ENCODE data around the gene AMN. TPM values are rescaled to one million over a fixed set of nuclear protein-coding genes. Genes with fewer than 3 reads are reported as not detected.

Gene AMN
- total RNA-seq, 1 donor from 2014 or later, result 0.23 TPM

- DNase-seq (ENCODE audit: extremely low read depth, low read depth, low spot score), result no peak
Observed at GRCh38 chr14:102898776-102899515, 23.5 kb upstream of the AMN start.

- no peak for DNase-seq (ENCODE audit: extremely low read depth, low read depth, low spot score)
Observed at GRCh38 chr14:102899516-102899900, 23.0 kb upstream of the AMN start.

- DNase-seq (ENCODE audit: extremely low read depth, low read depth, low spot score), result no peak
Observed at GRCh38 chr14:102900631-102901571, 21.6 kb upstream of the AMN start.

GRCh38 chr14:102901633-102902032 is 20.8 kb upstream of the AMN start:
- DNase-seq (ENCODE audit: extremely low read depth, low read depth, low spot score), result no peak

GRCh38 chr14:102902086-102902485 is 20.4 kb upstream of the AMN start:
- no peak for DNase-seq (ENCODE audit: extremely low read depth, low read depth, low spot score)

GRCh38 chr14:102902523-102903247 is 19.8 kb upstream of the AMN start:
- DNase-seq (ENCODE audit: extremely low read depth, low read depth, low spot score), result no peak

- DNase-seq (ENCODE audit: extremely low read depth, low read depth, low spot score), result no peak
Observed at GRCh38 chr14:102903248-102903888, 19.1 kb upstream of the AMN start.

GRCh38 chr14:102903889-102904512 is 18.5 kb upstream of the AMN start:
- no peak for DNase-seq (ENCODE audit: extremely low read depth, low read depth, low spot score)

- no peak for DNase-seq (ENCODE audit: extremely low read depth, low read depth, low spot score)
Observed at GRCh38 chr14:102905116-102906108, 17.1 kb upstream of the AMN start.

GRCh38 chr14:102906616-102907302 is 15.7 kb upstream of the AMN start:
- no peak for DNase-seq (ENCODE audit: extremely low read depth, low read depth, low spot score)

GRCh38 chr14:102907303-102907844 is 15.1 kb upstream of the AMN start:
- DNase-seq (ENCODE audit: extremely low read depth, low read depth, low spot score), result no peak

- DNase-seq (ENCODE audit: extremely low read depth, low read depth, low spot score), result no peak
Observed at GRCh38 chr14:102907980-102908730, 14.3 kb upstream of the AMN start.

- DNase-seq (ENCODE audit: extremely low read depth, low read depth, low spot score), result no peak
Observed at GRCh38 chr14:102908766-102909455, 13.6 kb upstream of the AMN start.

GRCh38 chr14:102909462-102909861 is 13.0 kb upstream of the AMN start:
- DNase-seq (ENCODE audit: extremely low read depth, low read depth, low spot score), result no peak

- no peak for DNase-seq (ENCODE audit: extremely low read depth, low read depth, low spot score)
Observed at GRCh38 chr14:102909911-102910310, 12.6 kb upstream of the AMN start.

GRCh38 chr14:102910442-102910841 is 12.0 kb upstream of the AMN start:
- no peak for DNase-seq (ENCODE audit: extremely low read depth, low read depth, low spot score)

GRCh38 chr14:102911541-102911951 is 10.9 kb upstream of the AMN start:
- no peak for DNase-seq (ENCODE audit: extremely low read depth, low read depth, low spot score)
